Calu3 (cell line): Measurements from ENCODE around the gene GNA12. TPM values are rescaled to one million over a fixed set of nuclear protein-coding genes. Genes with fewer than 3 reads are reported as not detected.

ENCODE experiments used
- BruUV-seq: library from RNA; stranded (reverse); fragments of 400-500 nt; replicated peaks from 2 replicates; lab custom pipeline; 2021; lab: Mats Ljungman, UMichigan
- CTCF ChIA-PET: fragments of 300-600 bp; sonication (Branson Sonifier 250); formaldehyde crosslinking; loops from one replicate; lab custom pipeline; 2022; ENCODE audit warnings: antibody characterized with exemption; lab: Charles Lee
- DNase-seq: peaks from one replicate; pipeline ENCODE4 v3.0.0; 2022
- H3K27ac Mint-ChIP-seq: one replicate; pipeline ENCODE4 v1.8.0; 2022; ENCODE audit warnings: mixed read lengths; ENCODE audit not compliant: unreplicated experiment
- H3K27me3 Mint-ChIP-seq: one replicate; pipeline ENCODE4 v1.8.0; 2022; ENCODE audit warnings: mixed read lengths; ENCODE audit not compliant: unreplicated experiment
- H3K36me3 Mint-ChIP-seq: one replicate; pipeline ENCODE4 v1.8.0; 2022; ENCODE audit warnings: mild to moderate bottlenecking, moderate library complexity, mixed read lengths; ENCODE audit not compliant: insufficient read depth, unreplicated experiment
- H3K4me1 Mint-ChIP-seq: one replicate; pipeline ENCODE4 v1.8.0; 2022; ENCODE audit warnings: mild to moderate bottlenecking, low read depth, mixed read lengths; ENCODE audit not compliant: unreplicated experiment
- H3K4me3 Mint-ChIP-seq: one replicate; pipeline ENCODE4 v1.8.0; 2022; ENCODE audit warnings: mild to moderate bottlenecking, low read depth, moderate library complexity, mixed read lengths; ENCODE audit not compliant: unreplicated experiment
- H3K9me3 Mint-ChIP-seq: one replicate; pipeline ENCODE4 v1.8.0; 2022; ENCODE audit warnings: low read depth, mixed read lengths; ENCODE audit not compliant: unreplicated experiment
- CTCF ChIP-seq: fragments of 200-600 bp; IDR thresholded peaks from one replicate; pipeline ENCODE4 v1.8.0; 2022; ENCODE audit warnings: antibody characterized with exemption; ENCODE audit not compliant: unreplicated experiment
- intact Hi-C: fragments of 100-400 bp; cut with micrococcal nuclease; formaldehyde crosslinking; loops from one replicate; pipeline ENCODE4 v1.10.0; 2022; ENCODE audit not compliant: unreplicated experiment
- total RNA-seq: library from RNA; stranded (reverse); gene quantifications from 2 replicates; pipeline ENCODE4 v1.2.3, GENCODE V29; 2022

GNA12 gene
- total RNA-seq, 1 experiment from 2014 or later = 78.3 TPM

GRCh38 chr7:2715341-2716231 is 128.5 kb downstream of the GNA12 start:
- Mint-ChIP-seq H3K27ac (no peak overlapping the region), H3K4me3 (no peak overlapping the region), H3K9me3 (no peaks in the 10 kb centered on the region), H3K36me3 (peaks cover 60% of the 10 kb centered on the region), H3K4me1 (no peaks in the 10 kb centered on the region), H3K27me3 (no peaks in the 10 kb centered on the region)
- intact Hi-C loops = no loop called here
- no peak for DNase-seq
- no TSS peak for BruUV-seq
- CTCF ChIA-PET = no interaction called here
- TF ChIP-seq CTCF = no peak

- intact Hi-C loops = no loop called here
- no peak for DNase-seq
- no TSS peak for BruUV-seq
- Mint-ChIP-seq H3K27me3 (no peaks in the 10 kb centered on the region), H3K4me1 (peaks cover 6% of the 10 kb centered on the region), H3K9me3 (no peaks in the 10 kb centered on the region), H3K4me3 (no peak overlapping the region), H3K36me3 (peaks cover 55% of the 10 kb centered on the region), H3K27ac (no peak overlapping the region)
- CTCF ChIA-PET = no interaction called here
- TF ChIP-seq CTCF = no peak
Measured at GRCh38 chr7:2714636-2715035, 129.5 kb downstream of the GNA12 start.

- DNase-seq = no peak
- no peak for TF ChIP-seq CTCF
- CTCF ChIA-PET = interaction anchor here (1.0 kb wide), 1 partner anchor 19 kb away, joined by 3 read pairs; no protein-coding TSS in a partner anchor
- Mint-ChIP-seq H3K27ac (no peak overlapping the region), H3K4me1 (peaks cover 10% of the 10 kb centered on the region), H3K36me3 (peaks cover 54% of the 10 kb centered on the region), H3K9me3 (no peaks in the 10 kb centered on the region), H3K4me3 (no peak overlapping the region), H3K27me3 (no peaks in the 10 kb centered on the region)
- BruUV-seq = no TSS peak
- intact Hi-C loops = no loop called here
Measured at GRCh38 chr7:2713978-2714377, 130.1 kb downstream of the GNA12 start.

GRCh38 chr7:2713370-2713769 is 130.7 kb downstream of the GNA12 start:
- CTCF ChIA-PET = interaction anchor here (0.6 to 5.0 kb wide), 3 partner anchors 20 to 697 kb away, joined by 3 to 26 read pairs (median 3); no protein-coding TSS in a partner anchor
- Mint-ChIP-seq H3K9me3 (no peaks in the 10 kb centered on the region), H3K4me3 (no peak overlapping the region), H3K27me3 (no peaks in the 10 kb centered on the region), H3K36me3 (peaks cover 52% of the 10 kb centered on the region), H3K4me1 (peaks cover 10% of the 10 kb centered on the region), H3K27ac (no peak overlapping the region)
- no peak for DNase-seq
- no peak for TF ChIP-seq CTCF
- intact Hi-C loops = no loop called here
- no TSS peak for BruUV-seq
